GM18951 (cell line): ENCODE data around the gene ZNF335.
"Not testable (repeated sequence)": the region's sequence is repeated elsewhere in the genome, so short reads cannot be mapped to it uniquely, and the experiment has no call there.

Source experiments
- POLR2A ChIP-seq: IDR thresholded peaks from 4 replicates; pipeline ENCODE4 v1.6.1; 2011; ENCODE audit warnings: mild to moderate bottlenecking; ENCODE audit not compliant: insufficient read length, insufficient read depth; ENCODE audit errors: extremely low read depth
- in situ Hi-C: fragments of 300-500 bp; cut with MboI; formaldehyde crosslinking; loops from one replicate; pipeline ENCODE4 v1.12.0; 2022; ENCODE audit warnings: low sequenced_read_pairs, mixed read lengths, inconsistent platforms; ENCODE audit not compliant: unreplicated experiment

The ZNF335 gene

GRCh38 chr20:45909336-45909808 lies 62.6 kb downstream of the ZNF335 start:
- TF ChIP-seq POLR2A, result no peak
- in situ Hi-C loops, result no loop called here

- in situ Hi-C loops, result no loop called here
- TF ChIP-seq POLR2A, result no peak
Measured at GRCh38 chr20:45908084-45908483, 63.9 kb downstream of the ZNF335 start.

- in situ Hi-C loops, result no loop called here
- TF ChIP-seq POLR2A, result no peak
Measured at GRCh38 chr20:45907219-45907948, 64.6 kb downstream of the ZNF335 start.

GRCh38 chr20:45905505-45906079 lies 66.4 kb downstream of the ZNF335 start:
- no peak for TF ChIP-seq POLR2A
- in situ Hi-C loops, result no loop called here

- no peak for TF ChIP-seq POLR2A
- in situ Hi-C loops, result no loop called here
Measured at GRCh38 chr20:45904583-45905504, 67.2 kb downstream of the ZNF335 start.

- in situ Hi-C loops, result no loop called here
- TF ChIP-seq POLR2A, result no peak
Measured at GRCh38 chr20:45902199-45902701, 69.8 kb downstream of the ZNF335 start.

GRCh38 chr20:45901332-45901731 lies 70.7 kb downstream of the ZNF335 start:
- in situ Hi-C loops, result not testable (repeated sequence)

GRCh38 chr20:45899046-45899835 lies 72.8 kb downstream of the ZNF335 start:
- in situ Hi-C loops, result no loop called here
- TF ChIP-seq POLR2A, result no peak
